ENCODE measurements around the gene FKBP1A.

FKBP1A gene

DNA sequence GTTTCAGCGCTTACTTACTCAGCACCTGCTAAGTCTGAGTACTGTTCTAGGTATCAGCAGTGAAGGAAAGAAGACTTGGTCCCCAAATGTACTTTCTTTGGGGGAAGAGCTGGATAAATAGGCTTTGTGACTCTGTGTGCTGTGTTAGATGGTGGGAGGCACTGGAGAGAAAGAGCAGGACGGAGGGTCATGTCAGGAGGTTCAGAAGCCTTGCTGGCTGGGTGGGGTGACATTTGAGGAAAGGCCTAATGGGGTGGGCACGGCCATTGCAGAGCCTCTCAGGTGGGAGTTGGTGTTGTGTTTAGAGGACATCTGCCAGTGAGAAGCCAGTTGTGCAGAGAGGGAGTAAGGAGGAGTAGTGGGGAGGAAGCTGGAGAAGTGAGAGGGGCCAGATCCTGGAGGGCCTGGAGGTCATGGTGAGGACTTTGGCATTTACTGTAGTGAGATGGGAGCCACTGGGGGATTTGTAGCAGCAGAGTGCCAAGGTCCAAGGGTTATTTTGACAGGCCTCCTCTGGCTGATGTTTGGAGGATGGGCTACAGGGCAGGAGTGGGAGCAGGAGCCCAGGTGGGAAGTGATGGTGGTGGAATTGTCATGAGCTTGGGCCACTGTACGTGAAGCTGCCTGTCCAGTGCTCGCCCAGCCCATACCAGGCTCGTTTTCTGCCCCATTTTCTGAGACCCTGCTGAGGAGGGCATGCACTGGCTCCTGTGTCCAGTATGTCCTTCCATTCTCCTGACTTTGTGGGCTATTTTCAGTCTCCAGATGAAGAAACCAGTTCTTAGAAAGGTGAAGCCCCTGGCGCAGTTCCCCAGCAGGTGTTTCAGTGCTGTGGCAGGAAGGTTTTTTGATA is 64.8 kb downstream of the FKBP1A start:
- Histone ChIP-seq H3K4me3 (no peak overlapping the region), H3K27ac (peak overlapping the region; percentile 9 to 99)
- TF ChIP-seq CTCF (IDR thresholded peaks at IDR 0.05) = no peak
- DNase-seq (ENCODE audit: low spot score) = peak; percentile 68

DNA sequence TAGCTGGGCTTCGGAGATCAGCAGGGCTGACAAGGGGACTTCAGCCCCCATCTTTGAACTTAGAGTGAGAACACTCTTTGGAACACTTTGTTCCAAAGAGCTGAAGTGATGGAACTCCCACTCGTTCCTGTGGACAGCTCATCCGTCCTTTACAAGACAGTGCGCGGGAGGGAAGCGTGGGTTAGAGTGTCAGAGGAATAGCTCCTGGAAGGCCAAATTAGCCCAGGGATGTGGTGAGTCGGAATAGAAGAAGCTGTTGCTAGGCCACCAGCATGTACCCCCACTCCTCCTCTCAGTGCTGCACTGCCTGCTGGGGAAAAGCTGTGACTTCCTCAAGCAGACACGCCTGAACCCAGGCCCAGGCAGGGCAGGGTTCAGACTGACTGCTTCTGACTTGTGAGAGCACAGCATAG is 65.6 kb downstream of the FKBP1A start:
- H3K27ac ChIP-seq = peak overlapping the region; percentile 97 to 99
- peak; percentile 75 for DNase-seq (ENCODE audit: low spot score)
- H3K4me3 ChIP-seq = no peak overlapping the region
- no peak for TF ChIP-seq CTCF (IDR thresholded peaks at IDR 0.05)

- DNase-seq (ENCODE audit: low spot score) = peak; percentile 38
- TF ChIP-seq CTCF (IDR thresholded peaks at IDR 0.05) = no peak
- H3K4me3 ChIP-seq = peak overlapping the region; percentile 96
- H3K27ac ChIP-seq = peak overlapping the region; percentile 97 to 99
These were observed 66.6 kb downstream of the FKBP1A start for GRCh38 chr20:1326031-1326930.

DNA sequence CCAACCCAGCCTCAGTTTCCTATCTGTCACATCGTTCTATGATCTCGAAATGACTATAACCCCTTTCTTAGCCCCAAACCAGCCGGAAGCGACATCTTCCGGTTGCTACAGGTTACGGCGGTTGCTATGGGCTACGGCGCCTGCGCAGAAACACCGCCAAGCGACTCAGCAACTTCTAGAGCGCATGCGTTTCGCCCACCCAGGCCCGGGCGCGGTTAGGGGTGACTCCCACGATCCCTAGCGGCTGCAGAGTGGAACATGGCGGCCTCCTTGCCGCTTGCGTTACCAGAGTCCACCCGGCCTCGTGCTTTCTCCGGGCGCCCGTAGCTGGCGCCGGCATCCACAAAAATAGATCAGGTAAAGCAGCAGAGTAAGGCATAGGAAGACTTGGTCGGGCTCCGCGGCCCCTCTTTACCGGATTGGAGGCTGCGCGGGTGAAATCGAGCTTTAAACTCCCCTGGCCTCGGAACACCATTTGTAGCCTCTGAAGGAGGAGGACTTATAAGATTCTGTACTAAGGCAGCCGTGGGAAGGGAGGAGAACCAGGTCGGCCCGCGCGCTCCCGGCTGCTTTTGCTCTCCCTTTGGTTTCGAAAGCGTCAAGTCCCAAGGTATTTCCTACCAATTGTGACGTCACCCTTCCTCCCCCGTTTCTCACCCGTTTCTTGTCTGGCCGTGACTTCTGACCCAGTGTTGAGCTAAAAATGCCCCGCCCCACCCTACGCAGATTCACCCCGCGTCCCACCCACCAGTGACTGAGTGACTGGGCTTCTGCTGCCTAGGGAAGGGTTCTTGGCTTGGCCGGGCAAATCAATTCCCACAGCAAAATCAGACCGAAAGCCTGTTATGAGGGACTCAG is 67.5 kb downstream of the FKBP1A start:
- no peak for TF ChIP-seq CTCF (IDR thresholded peaks at IDR 0.05)
- peak; percentile 98 for DNase-seq (ENCODE audit: low spot score)
- Histone ChIP-seq H3K4me3 (peak overlapping the region; percentile 96), H3K27ac (peak overlapping the region; percentile 97 to 99)

- Histone ChIP-seq H3K4me3 (peak overlapping the region; percentile 96), H3K27ac (peak overlapping the region; percentile 97 to 99)
- peak; percentile 73 for DNase-seq (ENCODE audit: low spot score)
- TF ChIP-seq CTCF (IDR thresholded peaks at IDR 0.05) = no peak
These were observed 68.2 kb downstream of the FKBP1A start for GRCh38 chr20:1324598-1325172.

Measured in coronary artery (tissue), 2 donors.